ENCODE results near the gene WFIKKN1.

WFIKKN1 gene, protein sequence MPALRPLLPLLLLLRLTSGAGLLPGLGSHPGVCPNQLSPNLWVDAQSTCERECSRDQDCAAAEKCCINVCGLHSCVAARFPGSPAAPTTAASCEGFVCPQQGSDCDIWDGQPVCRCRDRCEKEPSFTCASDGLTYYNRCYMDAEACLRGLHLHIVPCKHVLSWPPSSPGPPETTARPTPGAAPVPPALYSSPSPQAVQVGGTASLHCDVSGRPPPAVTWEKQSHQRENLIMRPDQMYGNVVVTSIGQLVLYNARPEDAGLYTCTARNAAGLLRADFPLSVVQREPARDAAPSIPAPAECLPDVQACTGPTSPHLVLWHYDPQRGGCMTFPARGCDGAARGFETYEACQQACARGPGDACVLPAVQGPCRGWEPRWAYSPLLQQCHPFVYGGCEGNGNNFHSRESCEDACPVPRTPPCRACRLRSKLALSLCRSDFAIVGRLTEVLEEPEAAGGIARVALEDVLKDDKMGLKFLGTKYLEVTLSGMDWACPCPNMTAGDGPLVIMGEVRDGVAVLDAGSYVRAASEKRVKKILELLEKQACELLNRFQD

DNA sequence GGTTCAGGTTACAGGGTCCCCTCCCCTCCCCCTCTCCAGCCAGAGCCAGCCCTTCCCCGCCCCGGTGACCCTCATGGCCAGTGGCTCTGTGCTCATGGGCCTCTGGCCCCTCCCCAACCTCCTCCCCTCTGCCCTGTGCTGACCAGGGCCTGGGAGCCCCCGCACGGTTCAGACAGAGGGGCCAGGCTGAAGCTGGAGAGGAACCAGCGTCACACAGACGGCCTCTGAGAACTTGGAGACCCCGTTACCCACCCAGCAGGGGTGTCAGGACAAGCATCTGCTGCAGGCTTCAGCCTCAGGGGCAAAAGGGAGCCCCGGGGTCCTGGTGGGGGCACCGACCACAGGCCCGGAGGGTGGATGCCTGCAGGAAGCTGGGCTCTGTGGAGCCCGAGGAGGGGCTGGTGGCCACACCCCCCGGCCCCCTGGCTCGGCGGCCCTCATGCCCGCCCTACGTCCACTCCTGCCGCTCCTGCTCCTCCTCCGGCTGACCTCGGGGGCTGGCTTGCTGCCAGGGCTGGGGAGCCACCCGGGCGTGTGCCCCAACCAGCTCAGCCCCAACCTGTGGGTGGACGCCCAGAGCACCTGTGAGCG lies at the start of gene WFIKKN1:
Gene WFIKKN1, plus strand, starts transcription at position 171 of the 591 bp plus-strand sequence. Its CDS starts 269 bp downstream, at position 440.
- Histone ChIP-seq H3K36me3 (ENCODE audit: control insufficient read depth, insufficient read depth, low read length) (peaks cover 7% of the 10 kb centered on the region), H3K4me3 (ENCODE audit: low read length) (no peak within 1 kb of the TSS), H3K9me3 (ENCODE audit: control insufficient read depth, low read length) (no peaks in the 10 kb centered on the region), H3K4me1 (ENCODE audit: control insufficient read depth, insufficient read depth, low read length) (peaks cover 30% of the 10 kb centered on the region), H3K9ac (ENCODE audit: low read length) (no peak within 1 kb of the TSS), H3K27me3 (ENCODE audit: control insufficient read depth, insufficient read depth, low read length) (no peaks in the 10 kb centered on the region)

DNA sequence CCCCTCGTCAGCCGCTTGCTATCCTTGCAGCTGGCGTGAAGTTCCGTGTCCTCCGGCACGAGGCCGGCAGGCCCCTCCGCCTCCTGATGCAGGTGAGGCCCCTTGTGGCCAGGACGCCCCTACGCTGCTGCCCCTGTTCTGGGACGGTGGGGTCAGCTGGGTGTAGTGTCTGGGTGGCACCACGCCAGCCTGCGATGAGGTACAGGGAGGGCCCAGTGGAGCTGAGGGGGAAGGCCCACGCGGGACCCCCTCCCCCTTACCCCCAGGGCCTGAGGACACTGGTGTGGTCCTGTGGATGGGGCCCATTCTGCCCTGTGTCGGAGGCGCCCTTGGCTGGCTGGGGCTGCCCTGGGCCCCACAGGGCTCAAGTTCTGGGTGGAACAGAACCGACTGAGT lies 48.6 kb upstream of the WFIKKN1 start:
- Histone ChIP-seq H3K9me3 (ENCODE audit: control insufficient read depth, low read length) (no peaks in the 10 kb centered on the region), H3K27me3 (ENCODE audit: control insufficient read depth, insufficient read depth, low read length) (peaks cover 11% of the 10 kb centered on the region), H3K4me3 (ENCODE audit: low read length) (no peak overlapping the region), H3K9ac (ENCODE audit: low read length) (no peak overlapping the region), H3K36me3 (ENCODE audit: control insufficient read depth, insufficient read depth, low read length) (no peaks in the 10 kb centered on the region), H3K4me1 (ENCODE audit: control insufficient read depth, insufficient read depth, low read length) (peaks cover 13% of the 10 kb centered on the region)

DNA sequence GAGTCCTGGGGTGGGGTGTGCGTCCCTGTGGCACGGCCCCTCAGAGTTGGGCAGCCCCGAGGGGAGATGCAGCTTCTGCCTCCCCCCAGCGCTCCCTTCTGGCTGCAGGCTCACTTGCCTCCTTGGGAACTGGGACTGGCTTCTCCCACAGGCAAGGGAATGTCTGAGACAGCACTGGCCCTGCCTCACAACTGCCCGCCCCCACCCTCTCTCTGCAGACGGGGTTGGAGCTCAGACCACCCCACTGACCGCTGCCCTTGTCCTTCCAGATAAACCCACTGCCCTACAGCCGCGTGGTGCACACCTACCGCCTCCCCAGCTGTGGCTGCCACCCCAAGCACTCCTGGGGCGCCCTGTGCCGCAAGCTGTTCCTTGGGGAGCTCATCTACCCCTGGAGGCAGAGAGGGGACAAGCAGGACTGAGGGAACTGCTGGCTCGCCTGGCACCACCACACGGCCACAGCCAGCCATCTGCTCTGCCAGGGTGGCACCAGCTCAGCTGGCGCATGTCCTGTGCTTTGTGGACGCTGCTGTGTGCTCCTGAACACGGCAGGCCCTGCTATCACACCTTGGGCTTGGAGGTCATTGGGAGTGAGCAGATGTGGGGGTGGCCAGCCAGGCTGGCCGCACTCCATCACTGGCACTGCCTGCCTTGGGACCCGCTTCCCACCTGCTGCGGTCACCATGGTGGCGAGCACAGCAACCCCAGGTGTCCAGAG lies 48.0 kb upstream of the WFIKKN1 start:
- Histone ChIP-seq H3K36me3 (ENCODE audit: control insufficient read depth, insufficient read depth, low read length) (no peaks in the 10 kb centered on the region), H3K9ac (ENCODE audit: low read length) (no peak overlapping the region), H3K27me3 (ENCODE audit: control insufficient read depth, insufficient read depth, low read length) (peaks cover 11% of the 10 kb centered on the region), H3K4me1 (ENCODE audit: control insufficient read depth, insufficient read depth, low read length) (peaks cover 14% of the 10 kb centered on the region), H3K9me3 (ENCODE audit: control insufficient read depth, low read length) (no peaks in the 10 kb centered on the region), H3K4me3 (ENCODE audit: low read length) (no peak overlapping the region)

DNA sequence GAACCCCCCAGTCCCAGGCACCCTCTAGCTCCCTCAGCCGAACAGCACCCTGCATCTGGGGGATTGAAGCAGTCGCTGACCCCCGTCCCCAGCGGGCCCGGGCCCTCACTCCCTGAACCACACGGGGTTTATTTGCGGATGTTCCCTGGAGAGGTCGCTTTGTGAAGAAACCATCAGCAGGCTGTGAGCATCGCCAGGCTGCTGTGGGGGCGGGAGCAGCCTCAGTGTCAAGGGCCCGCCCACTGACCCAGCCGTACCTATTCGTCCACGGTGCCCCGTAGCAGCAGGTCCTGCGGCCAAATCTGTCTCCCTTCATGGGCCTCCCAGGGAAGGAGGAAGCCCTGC lies 47.3 kb upstream of the WFIKKN1 start:
- H3K4me3 ChIP-seq (ENCODE audit: low read length): no peak overlapping the region
- H3K36me3 ChIP-seq (ENCODE audit: control insufficient read depth, insufficient read depth, low read length): no peaks in the 10 kb centered on the region
- no peak overlapping the region for H3K9ac ChIP-seq (ENCODE audit: low read length)
- peaks cover 11% of the 10 kb centered on the region for H3K27me3 ChIP-seq (ENCODE audit: control insufficient read depth, insufficient read depth, low read length)
- H3K4me1 ChIP-seq (ENCODE audit: control insufficient read depth, insufficient read depth, low read length): peaks cover 21% of the 10 kb centered on the region
- H3K9me3 ChIP-seq (ENCODE audit: control insufficient read depth, low read length): no peaks in the 10 kb centered on the region

DNA sequence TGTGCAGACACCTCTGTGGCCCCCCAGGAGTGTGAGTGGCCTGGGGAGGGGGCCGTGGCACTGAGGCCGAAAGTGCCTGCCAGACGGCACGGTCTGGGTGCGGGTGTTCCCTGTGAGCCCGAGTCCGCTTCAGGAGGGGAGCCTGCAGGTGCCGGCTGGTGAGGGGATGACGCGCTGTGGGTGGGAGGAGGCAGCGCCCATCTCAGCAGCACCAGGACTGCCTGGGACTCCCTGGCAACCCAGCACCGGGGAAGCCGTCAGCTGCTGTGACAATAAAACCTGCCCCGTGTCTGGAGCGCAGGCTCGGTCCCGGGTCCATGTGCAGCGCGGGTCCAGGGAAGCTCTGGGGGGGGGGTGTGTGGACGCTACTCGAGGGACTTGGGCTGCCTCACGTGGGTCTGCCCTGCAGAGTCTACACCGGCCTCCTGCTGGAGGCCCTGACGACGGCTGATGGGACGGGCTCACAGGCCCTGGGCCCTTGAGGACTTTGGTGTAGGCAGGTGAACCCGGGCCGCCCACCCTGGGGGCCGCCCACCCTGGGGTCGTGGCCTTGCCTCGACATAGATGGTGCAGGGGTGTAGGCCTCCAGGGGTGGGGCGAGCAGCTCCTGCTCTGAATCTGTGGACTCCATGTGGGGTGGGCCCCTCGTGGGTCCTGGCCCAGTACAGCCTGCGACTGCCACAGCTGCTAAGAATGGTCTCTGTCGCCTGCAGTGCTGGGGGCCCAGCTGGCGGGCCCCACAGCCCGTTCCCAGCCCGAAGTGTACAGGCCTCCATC lies 46.8 kb upstream of the WFIKKN1 start:
- no peaks in the 10 kb centered on the region for H3K36me3 ChIP-seq (ENCODE audit: control insufficient read depth, insufficient read depth, low read length)
- peaks cover 21% of the 10 kb centered on the region for H3K4me1 ChIP-seq (ENCODE audit: control insufficient read depth, insufficient read depth, low read length)
- no peaks in the 10 kb centered on the region for H3K9me3 ChIP-seq (ENCODE audit: control insufficient read depth, low read length)
- no peak overlapping the region for H3K9ac ChIP-seq (ENCODE audit: low read length)
- no peak overlapping the region for H3K4me3 ChIP-seq (ENCODE audit: low read length)
- H3K27me3 ChIP-seq (ENCODE audit: control insufficient read depth, insufficient read depth, low read length): peaks cover 11% of the 10 kb centered on the region

DNA sequence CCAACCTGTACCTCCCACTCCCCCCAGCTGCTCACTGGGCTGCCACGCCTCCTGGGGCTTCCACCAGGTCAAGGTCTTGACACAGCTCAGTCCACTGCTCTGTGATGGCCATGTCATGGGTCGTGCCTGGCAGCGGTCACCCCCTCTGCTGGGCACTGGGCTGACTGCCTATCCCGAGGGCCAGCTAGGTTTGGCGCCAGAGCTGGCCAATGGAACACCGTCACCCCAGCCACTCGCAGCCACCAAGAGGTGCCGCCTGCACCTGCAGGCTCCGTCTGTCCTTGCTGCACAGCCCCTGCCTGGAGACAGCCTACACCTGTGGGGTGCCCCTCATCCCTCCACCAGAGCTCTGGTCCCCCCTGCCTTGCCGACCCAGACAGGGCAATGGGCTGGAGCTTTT lies 45.4 kb upstream of the WFIKKN1 start:
- H3K4me1 ChIP-seq (ENCODE audit: control insufficient read depth, insufficient read depth, low read length): peaks cover 21% of the 10 kb centered on the region
- no peak overlapping the region for H3K4me3 ChIP-seq (ENCODE audit: low read length)
- peaks cover 11% of the 10 kb centered on the region for H3K27me3 ChIP-seq (ENCODE audit: control insufficient read depth, insufficient read depth, low read length)
- H3K9ac ChIP-seq (ENCODE audit: low read length): no peak overlapping the region
- no peaks in the 10 kb centered on the region for H3K36me3 ChIP-seq (ENCODE audit: control insufficient read depth, insufficient read depth, low read length)
- H3K9me3 ChIP-seq (ENCODE audit: control insufficient read depth, low read length): no peaks in the 10 kb centered on the region

DNA sequence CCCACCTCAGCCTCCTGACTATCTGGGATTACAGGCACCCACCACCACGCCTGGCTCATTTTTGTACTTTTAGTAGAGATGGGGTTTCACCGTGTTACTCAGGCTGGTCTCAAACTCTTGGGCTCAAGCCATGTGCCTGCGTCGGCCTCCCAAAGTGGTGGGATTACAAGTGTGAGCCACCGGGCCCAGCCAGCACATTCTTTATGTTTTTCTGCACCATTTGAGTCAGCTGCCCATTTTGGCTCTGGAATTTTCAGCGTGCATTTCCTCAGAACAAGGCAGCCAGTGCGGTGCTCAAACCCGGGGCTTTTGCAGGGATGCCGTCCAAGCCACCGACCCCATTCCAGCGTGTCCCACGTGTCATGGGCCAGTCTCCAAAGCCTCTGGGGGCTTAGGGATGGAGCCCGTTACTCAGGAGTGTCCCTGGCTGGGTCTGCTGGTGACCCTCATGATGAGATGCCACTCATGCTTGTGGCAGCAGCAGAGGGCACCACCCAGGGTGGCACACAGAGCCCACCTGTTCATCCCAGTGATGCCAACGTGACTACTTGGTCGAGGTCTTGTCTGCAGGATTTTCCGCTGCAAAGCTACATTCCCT lies 44.6 kb upstream of the WFIKKN1 start:
- Histone ChIP-seq H3K36me3 (ENCODE audit: control insufficient read depth, insufficient read depth, low read length) (no peaks in the 10 kb centered on the region), H3K27me3 (ENCODE audit: control insufficient read depth, insufficient read depth, low read length) (peaks cover 11% of the 10 kb centered on the region), H3K9me3 (ENCODE audit: control insufficient read depth, low read length) (no peaks in the 10 kb centered on the region), H3K9ac (ENCODE audit: low read length) (no peak overlapping the region), H3K4me3 (ENCODE audit: low read length) (no peak overlapping the region), H3K4me1 (ENCODE audit: control insufficient read depth, insufficient read depth, low read length) (peaks cover 21% of the 10 kb centered on the region)

DNA sequence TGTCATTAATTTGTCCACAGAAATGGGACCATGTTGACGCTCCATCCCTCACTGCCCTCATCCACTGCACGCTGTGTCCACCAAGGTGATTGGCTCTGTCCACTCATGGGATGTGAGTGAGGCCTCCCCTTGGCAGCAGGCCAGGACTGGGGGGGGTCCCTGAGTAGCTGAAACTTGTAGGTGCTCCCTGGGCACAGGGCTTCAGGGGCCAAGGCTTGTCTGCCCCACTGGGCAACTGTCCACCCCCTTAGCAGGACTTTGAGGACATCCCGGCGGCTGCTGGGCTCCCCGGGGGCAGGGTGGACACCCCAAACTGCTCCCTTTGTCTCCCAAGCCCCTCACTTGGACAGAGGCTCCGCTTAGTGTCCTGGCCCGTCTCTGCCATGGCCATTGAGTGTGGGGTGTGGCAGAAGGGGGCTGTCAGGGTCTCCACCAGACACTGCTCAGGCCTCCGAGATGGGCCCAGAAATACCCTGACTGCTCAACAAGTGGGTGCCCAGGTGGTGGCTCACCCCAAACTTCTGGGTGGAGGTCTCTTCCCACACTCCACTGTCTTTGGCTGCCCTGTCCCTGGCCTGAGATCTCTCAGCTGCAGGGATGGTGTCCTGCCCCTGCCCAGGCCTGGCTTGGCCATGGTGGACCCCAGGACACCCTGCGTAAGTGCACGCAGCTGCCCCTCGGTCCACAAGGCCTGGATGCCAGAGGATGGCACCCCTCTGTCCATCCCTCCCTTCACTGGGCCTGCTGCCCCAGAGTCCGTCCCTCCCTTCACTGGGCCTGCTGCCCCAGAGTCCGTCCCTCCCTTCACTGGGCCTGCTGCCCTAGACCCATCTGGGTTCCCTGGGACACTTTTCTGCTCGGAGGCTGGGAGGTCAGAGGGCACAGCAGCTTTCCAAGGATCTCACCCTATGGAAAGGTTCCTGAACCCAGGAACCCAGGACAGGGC lies 43.9 kb upstream of the WFIKKN1 start:
- Histone ChIP-seq H3K36me3 (ENCODE audit: control insufficient read depth, insufficient read depth, low read length) (no peaks in the 10 kb centered on the region), H3K9me3 (ENCODE audit: control insufficient read depth, low read length) (no peaks in the 10 kb centered on the region), H3K27me3 (ENCODE audit: control insufficient read depth, insufficient read depth, low read length) (peaks cover 11% of the 10 kb centered on the region), H3K4me1 (ENCODE audit: control insufficient read depth, insufficient read depth, low read length) (peaks cover 24% of the 10 kb centered on the region), H3K9ac (ENCODE audit: low read length) (no peak overlapping the region), H3K4me3 (ENCODE audit: low read length) (no peak overlapping the region)

DNA sequence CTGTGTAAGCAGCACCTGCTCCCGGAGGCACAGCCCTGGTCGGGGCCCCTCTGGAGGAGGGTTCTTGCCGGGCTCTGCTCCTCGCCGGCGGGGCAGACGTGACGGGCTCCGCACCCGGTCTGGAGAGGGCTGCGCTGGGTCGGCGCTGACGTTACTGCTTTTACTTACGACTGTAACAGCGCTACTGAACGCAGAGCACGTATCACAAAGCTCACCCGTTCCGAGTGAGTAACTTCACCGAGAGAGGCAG lies 42.2 kb upstream of the WFIKKN1 start:
- no peaks in the 10 kb centered on the region for H3K36me3 ChIP-seq (ENCODE audit: control insufficient read depth, insufficient read depth, low read length)
- H3K4me3 ChIP-seq (ENCODE audit: low read length): peak overlapping the region; percentile 58
- H3K9ac ChIP-seq (ENCODE audit: low read length): peak overlapping the region; percentile 80
- peaks cover 40% of the 10 kb centered on the region for H3K4me1 ChIP-seq (ENCODE audit: control insufficient read depth, insufficient read depth, low read length)
- H3K9me3 ChIP-seq (ENCODE audit: control insufficient read depth, low read length): no peaks in the 10 kb centered on the region
- peaks cover 11% of the 10 kb centered on the region for H3K27me3 ChIP-seq (ENCODE audit: control insufficient read depth, insufficient read depth, low read length)

DNA sequence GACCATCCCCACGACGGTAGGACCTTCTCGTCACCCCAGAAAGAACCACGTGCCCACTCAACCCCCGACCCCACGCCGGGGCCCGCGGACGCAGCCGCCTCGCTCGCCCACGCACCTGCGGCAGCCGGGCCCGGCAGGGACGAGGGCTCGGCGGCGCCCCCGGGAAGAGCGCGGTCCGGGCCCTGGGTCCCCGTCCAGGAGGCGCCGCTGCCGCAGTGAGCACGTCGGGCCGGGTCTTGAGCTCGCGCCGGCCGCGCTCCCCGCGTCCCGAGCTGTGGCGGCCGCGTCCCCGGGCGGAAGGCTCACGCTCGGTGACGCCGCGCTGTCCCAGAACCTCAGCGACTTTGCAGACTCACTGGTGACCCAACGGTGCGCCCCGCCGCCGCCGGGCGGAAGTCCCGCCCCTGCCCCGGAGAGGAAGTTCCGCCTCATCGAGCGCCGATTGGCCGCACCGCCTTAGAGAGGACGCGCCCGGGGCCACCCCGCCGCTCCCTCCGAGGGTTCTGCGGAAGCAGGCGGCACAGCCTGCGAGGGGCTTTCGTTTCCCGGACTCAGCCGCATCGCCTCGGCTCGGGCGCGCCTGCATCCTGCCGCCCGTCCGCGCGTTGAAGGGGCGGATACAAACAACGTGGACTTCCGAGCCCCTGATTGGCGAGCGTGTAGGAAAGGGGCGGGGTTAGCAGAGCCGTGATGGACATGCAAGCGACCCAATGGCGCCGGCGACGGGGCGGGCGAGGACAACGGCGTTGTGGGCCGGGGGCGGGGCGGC lies 41.7 kb upstream of the WFIKKN1 start:
- H3K9ac ChIP-seq (ENCODE audit: low read length): peak overlapping the region; percentile 80
- H3K9me3 ChIP-seq (ENCODE audit: control insufficient read depth, low read length): no peaks in the 10 kb centered on the region
- peaks cover 11% of the 10 kb centered on the region for H3K27me3 ChIP-seq (ENCODE audit: control insufficient read depth, insufficient read depth, low read length)
- peak overlapping the region; percentile 58 for H3K4me3 ChIP-seq (ENCODE audit: low read length)
- H3K4me1 ChIP-seq (ENCODE audit: control insufficient read depth, insufficient read depth, low read length): peaks cover 45% of the 10 kb centered on the region
- H3K36me3 ChIP-seq (ENCODE audit: control insufficient read depth, insufficient read depth, low read length): no peaks in the 10 kb centered on the region
